ENCODE results near the gene CTTNBP2.

Gene CTTNBP2

GRCh38 chr7:117757440-117757839 is 115.8 kb downstream of the CTTNBP2 start:
- H3K4me3 Mint-ChIP-seq, result no peak overlapping the region
- no peaks in the 10 kb centered on the region for H3K27me3 Mint-ChIP-seq (ENCODE audit: low read depth)
- no peaks in the 10 kb centered on the region for H3K9me3 Mint-ChIP-seq
- H3K4me1 Mint-ChIP-seq, result no peaks in the 10 kb centered on the region
- H3K27ac Mint-ChIP-seq, result no peak overlapping the region
- H3K36me3 Mint-ChIP-seq (ENCODE audit: low read depth), result peaks cover 55% of the 10 kb centered on the region
- no peak for TF ChIP-seq CTCF (IDR thresholded peaks at IDR 0.05; ENCODE audit: unreplicated experiment in 3 of 3)

GRCh38 chr7:117756586-117757085 is 116.6 kb downstream of the CTTNBP2 start:
- no peak for TF ChIP-seq CTCF (IDR thresholded peaks at IDR 0.05; ENCODE audit: unreplicated experiment in 3 of 3)
- H3K36me3 Mint-ChIP-seq (ENCODE audit: low read depth), result peaks cover 48% of the 10 kb centered on the region
- H3K9me3 Mint-ChIP-seq, result no peaks in the 10 kb centered on the region
- H3K4me3 Mint-ChIP-seq, result no peak overlapping the region
- H3K4me1 Mint-ChIP-seq, result no peaks in the 10 kb centered on the region
- no peak overlapping the region for H3K27ac Mint-ChIP-seq
- no peaks in the 10 kb centered on the region for H3K27me3 Mint-ChIP-seq (ENCODE audit: low read depth)

- Mint-ChIP-seq H3K27me3 (ENCODE audit: low read depth) (no peaks in the 10 kb centered on the region), H3K4me3 (no peak overlapping the region), H3K4me1 (no peaks in the 10 kb centered on the region), H3K9me3 (no peaks in the 10 kb centered on the region), H3K27ac (no peak overlapping the region), H3K36me3 (ENCODE audit: low read depth) (peaks cover 37% of the 10 kb centered on the region)
- TF ChIP-seq CTCF (IDR thresholded peaks at IDR 0.05; ENCODE audit: unreplicated experiment in 3 of 3), result no peak
These were observed 118.1 kb downstream of the CTTNBP2 start for GRCh38 chr7:117755136-117755535.

GRCh38 chr7:117751775-117752174 is 121.5 kb downstream of the CTTNBP2 start:
- TF ChIP-seq CTCF (IDR thresholded peaks at IDR 0.05; ENCODE audit: unreplicated experiment in 3 of 3), result no peak
- no peak overlapping the region for H3K4me3 Mint-ChIP-seq
- no peaks in the 10 kb centered on the region for H3K27me3 Mint-ChIP-seq (ENCODE audit: low read depth)
- no peaks in the 10 kb centered on the region for H3K4me1 Mint-ChIP-seq
- no peaks in the 10 kb centered on the region for H3K9me3 Mint-ChIP-seq
- no peak overlapping the region for H3K27ac Mint-ChIP-seq
- H3K36me3 Mint-ChIP-seq (ENCODE audit: low read depth), result peaks cover 38% of the 10 kb centered on the region

GRCh38 chr7:117750612-117751563 is 122.4 kb downstream of the CTTNBP2 start:
- Mint-ChIP-seq H3K4me1 (no peaks in the 10 kb centered on the region), H3K27me3 (ENCODE audit: low read depth) (no peaks in the 10 kb centered on the region), H3K9me3 (no peaks in the 10 kb centered on the region), H3K36me3 (ENCODE audit: low read depth) (peaks cover 42% of the 10 kb centered on the region), H3K4me3 (no peak overlapping the region), H3K27ac (no peak overlapping the region)
- TF ChIP-seq CTCF (IDR thresholded peaks at IDR 0.05; ENCODE audit: unreplicated experiment in 3 of 3), result peak; percentile 63 to 73 (median 70)

All from nephron (organoid).